Neural progenitor cell (in vitro differentiated cells): Measurements from ENCODE around the gene LAX1.

ENCODE experiments used
- CTCF ChIP-seq: fragments of 200-600 bp; sonication (generic); IDR thresholded peaks from 2 replicates; pipeline ENCODE4 v1.5.1; 2017; ENCODE audit warnings: antibody characterized with exemption, mild to moderate bottlenecking
- EZH2phosphoT487 ChIP-seq: fragments of 200-600 bp; sonication (generic); IDR thresholded peaks from 2 replicates; pipeline ENCODE4 v1.6.1; 2017; ENCODE audit warnings: antibody characterized with exemption

DNA sequence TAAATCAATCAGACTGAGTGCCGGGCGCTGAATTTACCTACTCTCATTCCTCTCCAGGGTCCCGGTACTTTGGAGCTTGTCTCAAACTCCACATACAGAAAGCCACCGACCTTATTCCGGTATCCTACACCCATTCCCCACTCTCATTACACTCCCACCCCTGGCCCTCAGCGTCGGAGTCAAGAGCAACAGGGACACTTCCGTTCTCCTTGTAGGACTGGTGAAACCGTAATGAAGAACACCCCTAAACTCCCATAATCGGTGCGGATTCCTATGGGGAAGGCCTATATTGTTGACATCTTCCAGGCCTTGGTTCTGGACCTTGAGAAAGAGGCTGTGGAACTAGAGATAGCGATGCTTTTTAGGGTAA is 31.2 kb downstream of the LAX1 start:
- TF ChIP-seq CTCF (no peak), EZH2phosphoT487 (no peak)
